GM19463 (cell line): ENCODE results near the gene UBB.

Experiments
- ATAC-seq: cut with Tn5 transposase; IDR thresholded peaks from one replicate; pipeline ENCODE4 v1.9.1; 2021; ENCODE audit warnings: mild to moderate bottlenecking, moderate library complexity; ENCODE audit not compliant: unreplicated experiment

UBB gene

DNA sequence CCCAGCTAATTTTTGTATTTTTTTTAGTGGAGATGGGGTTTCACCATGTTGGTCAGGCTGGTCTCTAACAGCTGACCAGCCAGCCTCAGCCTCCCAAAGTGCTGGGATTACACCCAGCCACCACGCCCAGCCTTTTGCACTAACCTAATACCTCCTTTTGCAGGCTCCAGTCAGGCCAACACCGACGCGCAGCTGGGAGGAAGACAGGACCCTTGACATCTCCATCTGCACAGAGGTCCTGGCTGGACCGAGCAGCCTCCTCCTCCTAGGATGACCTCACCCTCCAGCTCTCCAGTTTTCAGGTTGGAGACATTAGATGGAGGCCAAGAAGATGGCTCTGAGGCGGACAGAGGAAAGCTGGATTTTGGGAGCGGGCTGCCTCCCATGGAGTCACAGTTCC lies 36.5 kb downstream of the UBB start:
- ATAC-seq, result no peak

GRCh38 chr17:16417896-16418684 lies 37.2 kb downstream of the UBB start:
- no peak for ATAC-seq

- ATAC-seq, result no peak
Observed at GRCh38 chr17:16418685-16419068, 37.8 kb downstream of the UBB start.

GRCh38 chr17:16419074-16419928 lies 38.4 kb downstream of the UBB start:
- peak; percentile 45 for ATAC-seq

DNA sequence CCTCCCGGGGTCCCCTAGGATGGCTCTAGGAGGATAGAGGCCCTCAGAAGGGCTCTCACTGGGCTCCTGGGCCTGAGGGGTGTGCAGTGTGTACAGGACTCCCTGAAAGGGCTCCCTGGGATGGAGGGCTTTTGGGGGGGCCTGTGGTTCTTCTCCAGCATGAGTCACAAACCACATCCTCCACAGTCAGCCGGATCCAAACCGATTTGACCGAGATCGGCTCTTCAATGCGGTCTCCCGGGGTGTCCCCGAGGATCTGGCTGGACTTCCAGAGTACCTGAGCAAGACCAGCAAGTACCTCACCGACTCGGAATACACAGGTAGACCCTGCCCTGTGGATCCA lies 39.0 kb downstream of the UBB start:
- no peak for ATAC-seq

- no peak for ATAC-seq
Observed at GRCh38 chr17:16422416-16422815, 41.5 kb downstream of the UBB start.

DNA sequence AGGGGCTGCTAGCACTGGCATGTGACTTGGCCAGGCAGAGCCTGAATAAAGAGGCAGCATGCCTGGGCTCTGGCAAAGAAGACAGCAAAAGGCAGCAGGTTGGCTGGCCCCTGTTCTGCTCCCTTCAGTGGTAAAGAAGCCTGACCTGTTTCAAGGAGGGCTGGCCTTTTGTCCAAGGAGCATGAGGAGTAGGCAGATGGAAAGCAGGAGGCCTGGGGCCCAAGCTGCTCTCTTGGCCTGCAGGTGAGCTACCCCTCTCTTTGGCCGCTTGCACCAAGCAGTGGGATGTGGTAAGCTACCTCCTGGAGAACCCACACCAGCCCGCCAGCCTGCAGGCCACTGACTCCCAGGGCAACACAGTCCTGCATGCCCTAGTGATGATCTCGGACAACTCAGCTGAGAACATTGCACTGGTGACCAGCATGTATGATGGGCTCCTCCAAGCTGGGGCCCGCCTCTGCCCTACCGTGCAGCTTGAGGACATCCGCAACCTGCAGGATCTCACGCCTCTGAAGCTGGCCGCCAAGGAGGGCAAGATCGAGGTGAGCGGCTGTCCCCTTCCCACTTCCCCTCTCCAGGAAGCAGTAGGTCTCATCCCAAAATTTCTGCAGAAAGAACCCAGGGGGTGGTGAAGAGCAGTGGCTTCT lies 42.5 kb downstream of the UBB start:
- no peak for ATAC-seq

DNA sequence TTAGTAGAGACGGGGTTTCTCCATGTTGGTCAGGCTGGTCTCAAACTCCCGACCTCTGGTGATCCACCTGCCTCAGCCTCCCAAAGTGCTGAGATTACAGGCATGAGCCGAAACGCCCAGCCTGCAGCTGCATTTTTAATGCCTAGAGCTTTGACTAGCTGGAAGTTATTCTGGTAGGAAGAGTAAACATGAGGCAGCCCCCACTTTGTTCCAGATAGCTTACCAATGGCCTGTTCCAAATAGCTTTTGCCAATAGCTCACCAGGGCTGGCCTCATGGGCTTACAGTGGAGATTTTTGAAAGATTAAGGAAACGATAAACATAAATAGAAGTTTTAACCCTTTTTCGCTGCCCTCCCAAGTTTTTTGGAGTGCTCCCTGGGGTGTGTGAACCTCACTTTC lies 44.3 kb downstream of the UBB start:
- ATAC-seq, result no peak

DNA sequence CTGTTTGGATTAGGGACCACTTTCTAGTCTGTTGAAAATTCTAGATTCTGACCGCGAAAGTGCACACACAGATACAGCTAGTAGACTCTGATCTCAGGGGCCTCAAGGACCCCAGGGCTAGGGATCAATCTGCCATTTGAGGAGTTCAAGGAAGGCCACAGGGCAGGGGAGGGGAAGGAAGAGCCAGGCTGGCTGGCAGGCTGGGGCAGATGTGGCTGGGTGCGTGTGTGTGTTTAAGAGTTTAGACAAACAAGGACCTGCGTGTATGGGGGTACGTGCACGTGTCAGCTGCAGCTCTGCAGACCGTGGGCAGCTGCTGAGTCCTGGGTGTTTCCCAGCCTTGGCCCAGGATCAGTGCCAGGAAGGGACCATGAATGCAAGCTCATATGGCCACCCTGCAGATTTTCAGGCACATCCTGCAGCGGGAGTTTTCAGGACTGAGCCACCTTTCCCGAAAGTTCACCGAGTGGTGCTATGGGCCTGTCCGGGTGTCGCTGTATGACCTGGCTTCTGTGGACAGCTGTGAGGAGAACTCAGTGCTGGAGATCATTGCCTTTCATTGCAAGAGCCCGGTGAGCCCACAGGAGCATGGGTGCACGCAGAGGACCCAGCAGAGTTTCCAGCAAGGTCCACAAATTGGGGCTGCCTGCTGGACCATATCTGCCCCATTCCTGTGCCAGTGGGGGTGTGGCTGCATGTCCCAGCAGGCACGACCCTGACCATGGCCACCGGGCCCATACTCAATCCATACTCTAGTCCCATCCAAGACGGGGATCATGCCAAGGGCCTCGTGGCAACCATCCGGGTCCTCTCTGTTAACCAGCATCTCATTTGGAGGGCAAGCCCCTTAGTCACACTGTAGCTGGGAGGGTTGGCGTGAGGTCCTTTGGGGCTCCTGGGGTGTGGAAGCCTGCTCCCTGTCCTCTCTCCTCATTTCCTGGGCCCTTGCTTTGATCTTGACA lies 45.1 kb downstream of the UBB start:
- ATAC-seq, result no peak

GRCh38 chr17:16427020-16427419 lies 46.1 kb downstream of the UBB start:
- ATAC-seq, result no peak

- no peak for ATAC-seq
Observed at GRCh38 chr17:16428098-16428882, 47.4 kb downstream of the UBB start.

GRCh38 chr17:16429083-16429482 lies 48.2 kb downstream of the UBB start:
- ATAC-seq, result no peak

DNA sequence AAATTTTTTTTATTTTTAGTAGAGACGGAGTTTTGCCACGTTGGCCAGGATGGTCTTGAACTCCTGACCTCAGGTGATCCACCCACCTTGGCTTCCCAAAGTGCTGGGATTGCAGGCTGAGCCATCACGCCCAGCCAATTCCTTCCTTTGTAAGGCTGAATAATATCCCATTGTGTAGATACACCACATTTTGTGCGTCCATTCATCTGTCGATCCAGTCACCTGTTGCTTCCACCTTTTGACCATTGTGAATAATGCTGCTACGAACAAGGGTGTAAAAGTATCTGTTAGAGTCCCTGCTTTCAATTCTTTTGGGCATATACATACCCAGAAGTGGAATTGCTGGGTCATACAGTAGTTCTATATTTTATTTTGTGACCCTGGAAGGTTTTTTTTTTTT lies 49.8 kb downstream of the UBB start:
- no peak for ATAC-seq

GRCh38 chr17:16432017-16432416 lies 51.1 kb downstream of the UBB start:
- no peak for ATAC-seq
